ENCODE data around the gene MECR.

MECR gene

DNA sequence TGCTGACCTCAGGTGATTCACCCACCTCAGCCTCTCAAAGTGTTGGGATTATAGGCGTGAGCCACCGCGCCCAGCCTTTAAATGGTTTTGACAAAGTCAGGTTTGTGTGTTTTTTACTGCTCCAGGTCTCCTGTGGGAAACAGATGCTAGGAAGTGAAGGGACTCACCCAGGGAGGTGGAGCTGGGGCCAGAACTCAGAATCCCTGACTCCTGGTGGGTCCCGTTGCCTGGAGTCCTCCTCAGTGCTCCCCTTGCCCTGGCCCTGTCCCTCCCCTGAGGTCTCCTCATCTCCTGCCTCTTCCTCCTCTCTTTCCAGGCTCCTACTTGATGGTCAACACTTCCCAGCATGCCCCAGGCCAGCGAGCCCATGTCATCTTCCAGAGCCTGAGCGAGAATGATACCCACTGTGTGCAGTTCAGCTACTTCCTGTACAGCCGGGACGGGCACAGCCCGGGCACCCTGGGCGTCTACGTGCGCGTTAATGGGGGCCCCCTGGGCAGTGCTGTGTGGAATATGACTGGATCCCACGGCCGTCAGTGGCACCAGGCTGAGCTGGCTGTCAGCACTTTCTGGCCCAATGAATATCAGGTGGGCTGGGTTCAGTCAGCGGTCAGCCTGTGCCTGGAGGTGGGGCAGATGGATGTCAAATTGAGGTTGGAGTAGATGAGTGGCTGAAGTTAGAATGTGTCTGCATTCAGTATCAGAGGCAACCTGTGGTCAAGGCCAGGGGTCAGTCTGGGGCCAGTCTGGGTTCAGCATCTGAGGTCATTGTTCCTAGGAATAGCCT lies 27.6 kb upstream of the MECR start:
- TF ChIP-seq, protein P1, sequence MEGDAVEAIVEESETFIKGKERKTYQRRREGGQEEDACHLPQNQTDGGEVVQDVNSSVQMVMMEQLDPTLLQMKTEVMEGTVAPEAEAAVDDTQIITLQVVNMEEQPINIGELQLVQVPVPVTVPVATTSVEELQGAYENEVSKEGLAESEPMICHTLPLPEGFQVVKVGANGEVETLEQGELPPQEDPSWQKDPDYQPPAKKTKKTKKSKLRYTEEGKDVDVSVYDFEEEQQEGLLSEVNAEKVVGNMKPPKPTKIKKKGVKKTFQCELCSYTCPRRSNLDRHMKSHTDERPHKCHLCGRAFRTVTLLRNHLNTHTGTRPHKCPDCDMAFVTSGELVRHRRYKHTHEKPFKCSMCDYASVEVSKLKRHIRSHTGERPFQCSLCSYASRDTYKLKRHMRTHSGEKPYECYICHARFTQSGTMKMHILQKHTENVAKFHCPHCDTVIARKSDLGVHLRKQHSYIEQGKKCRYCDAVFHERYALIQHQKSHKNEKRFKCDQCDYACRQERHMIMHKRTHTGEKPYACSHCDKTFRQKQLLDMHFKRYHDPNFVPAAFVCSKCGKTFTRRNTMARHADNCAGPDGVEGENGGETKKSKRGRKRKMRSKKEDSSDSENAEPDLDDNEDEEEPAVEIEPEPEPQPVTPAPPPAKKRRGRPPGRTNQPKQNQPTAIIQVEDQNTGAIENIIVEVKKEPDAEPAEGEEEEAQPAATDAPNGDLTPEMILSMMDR (IDR thresholded peaks at IDR 0.05; ENCODE audit: low read depth, low read length, poor library complexity, severe bottlenecking): no peak
- TF ChIP-seq EZH2phosphoT487 (IDR thresholded peaks at IDR 0.05; ENCODE audit: borderline replicate concordance, low read length): no peak
- H3K27ac ChIP-seq (ENCODE audit: low read depth, low read length): no peak overlapping the region
- 0 out of 2 replicates have a peak, but pooled peaks cover 6% of the 10 kb centered on the region for H3K4me1 ChIP-seq (ENCODE audit: control insufficient read depth, low read length)

DNA sequence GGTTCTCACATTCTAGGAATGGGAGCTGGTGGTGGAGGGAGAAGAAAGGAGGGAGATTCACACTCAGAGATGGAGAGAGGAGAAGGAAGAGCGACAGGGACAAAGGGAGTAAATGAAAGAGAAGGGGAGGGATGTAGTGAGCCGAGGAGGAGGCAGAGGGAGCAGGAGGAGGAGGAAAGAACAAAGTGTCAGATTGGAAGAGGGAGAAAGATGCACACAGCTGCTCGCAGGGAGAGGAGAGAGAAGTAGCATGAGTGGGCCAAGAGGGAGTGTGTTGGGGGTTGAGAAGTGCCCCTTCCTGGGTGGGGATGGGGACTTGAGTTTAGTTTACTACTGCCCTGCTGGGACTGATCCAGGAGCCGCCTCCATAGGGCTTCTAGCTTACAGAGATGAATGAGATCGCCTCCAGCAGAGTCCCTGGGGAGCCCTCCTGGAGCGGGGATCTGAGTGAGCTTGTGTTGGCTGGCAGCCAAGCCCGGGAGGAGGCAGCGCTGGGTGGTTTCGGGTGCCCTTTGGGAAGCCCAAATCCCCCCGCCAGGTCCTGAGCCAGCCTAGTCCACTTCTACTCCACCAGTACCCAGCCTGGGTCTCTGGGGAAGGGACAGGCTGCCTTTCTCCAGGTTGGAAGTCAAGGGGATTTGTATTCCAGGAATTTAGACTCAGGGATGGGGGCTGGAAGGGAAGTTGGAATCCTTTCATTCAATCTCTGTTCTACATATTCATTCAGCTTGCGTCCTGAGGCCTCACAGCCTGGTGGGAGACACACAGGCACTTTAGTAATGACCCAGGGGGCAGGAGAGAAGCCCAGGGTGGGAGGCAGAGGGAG lies 26.5 kb upstream of the MECR start:
- peaks cover 25% of the 10 kb centered on the region for H3K27me3 ChIP-seq (ENCODE audit: control insufficient read depth, low read length)
- H4K20me1 ChIP-seq (ENCODE audit: control insufficient read depth, insufficient read depth, low read depth, low read length): no peaks in the 10 kb centered on the region
- H3F3A ChIP-seq (ENCODE audit: control insufficient read depth, insufficient read depth): no peaks in the 10 kb centered on the region
- H3K36me3 ChIP-seq (ENCODE audit: control insufficient read depth, low read length): no peaks in the 10 kb centered on the region
- H3K9me3 ChIP-seq (ENCODE audit: control insufficient read depth, insufficient read depth, low read length): no peaks in the 10 kb centered on the region
- TF ChIP-seq EZH2phosphoT487 (IDR thresholded peaks at IDR 0.05; ENCODE audit: borderline replicate concordance, low read length): no peak
- TF ChIP-seq, protein P1 (IDR thresholded peaks at IDR 0.05; ENCODE audit: low read depth, low read length, poor library complexity, severe bottlenecking): no peak
- H3K79me2 ChIP-seq (ENCODE audit: control insufficient read depth, low read length): no peaks in the 10 kb centered on the region
- 0 out of 2 replicates have a peak, but pooled peaks cover 6% of the 10 kb centered on the region for H3K4me1 ChIP-seq (ENCODE audit: control insufficient read depth, low read length)
- no peak overlapping the region for H3K27ac ChIP-seq (ENCODE audit: low read depth, low read length)
- no peak overlapping the region for H3K4me2 ChIP-seq (ENCODE audit: low read length)
- H3K9me2 ChIP-seq (replicated peaks; ENCODE audit: control insufficient read depth, low read length): no peaks in the 10 kb centered on the region
- H3K4me3 ChIP-seq (ENCODE audit: low read length): no peak overlapping the region

More for the DNA sequence above, 27.6 kb upstream of the MECR start:
- no peak overlapping the region for H3K4me2 ChIP-seq (ENCODE audit: low read length)
- no peaks in the 10 kb centered on the region for H3F3A ChIP-seq (ENCODE audit: control insufficient read depth, insufficient read depth)
- H3K9me2 ChIP-seq (replicated peaks; ENCODE audit: control insufficient read depth, low read length): no peaks in the 10 kb centered on the region
- no peak overlapping the region for H3K4me3 ChIP-seq (ENCODE audit: low read length)
- peaks cover 25% of the 10 kb centered on the region for H3K27me3 ChIP-seq (ENCODE audit: control insufficient read depth, low read length)
- H3K9me3 ChIP-seq (ENCODE audit: control insufficient read depth, insufficient read depth, low read length): no peaks in the 10 kb centered on the region
- no peaks in the 10 kb centered on the region for H3K79me2 ChIP-seq (ENCODE audit: control insufficient read depth, low read length)
- no peaks in the 10 kb centered on the region for H3K36me3 ChIP-seq (ENCODE audit: control insufficient read depth, low read length)
- H4K20me1 ChIP-seq (ENCODE audit: control insufficient read depth, insufficient read depth, low read depth, low read length): no peaks in the 10 kb centered on the region

DNA sequence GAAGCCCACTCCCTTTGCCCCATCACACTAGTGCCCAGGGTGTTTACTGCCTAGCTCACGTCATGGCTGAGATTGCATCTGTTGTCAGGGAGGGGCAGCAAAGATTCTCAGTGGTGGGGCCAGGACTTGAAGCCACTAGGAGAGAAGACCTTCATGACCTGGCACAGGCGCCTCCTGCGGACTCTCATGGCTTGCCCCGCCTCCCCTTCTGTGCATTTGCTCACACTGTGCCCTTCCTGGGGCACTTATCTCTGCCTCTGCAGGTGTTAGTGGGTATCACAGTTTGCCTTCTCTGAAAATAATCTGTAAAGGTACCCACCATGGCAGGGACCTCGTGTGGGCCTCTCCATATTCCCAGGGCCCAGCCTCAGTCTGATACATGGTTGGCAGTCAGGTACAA lies 25.7 kb upstream of the MECR start:
- H3K4me1 ChIP-seq (ENCODE audit: control insufficient read depth, low read length): 0 out of 2 replicates have a peak, but pooled peaks cover 6% of the 10 kb centered on the region
- no peaks in the 10 kb centered on the region for H3K36me3 ChIP-seq (ENCODE audit: control insufficient read depth, low read length)
- peaks cover 25% of the 10 kb centered on the region for H3K27me3 ChIP-seq (ENCODE audit: control insufficient read depth, low read length)
- H3K4me3 ChIP-seq (ENCODE audit: low read length): no peak overlapping the region
- H3K9me2 ChIP-seq (replicated peaks; ENCODE audit: control insufficient read depth, low read length): no peaks in the 10 kb centered on the region
- H3F3A ChIP-seq (ENCODE audit: control insufficient read depth, insufficient read depth): no peaks in the 10 kb centered on the region
- TF ChIP-seq, protein P1 (IDR thresholded peaks at IDR 0.05; ENCODE audit: low read depth, low read length, poor library complexity, severe bottlenecking): peak; percentile 13
- no peak for TF ChIP-seq EZH2phosphoT487 (IDR thresholded peaks at IDR 0.05; ENCODE audit: borderline replicate concordance, low read length)
- H3K4me2 ChIP-seq (ENCODE audit: low read length): no peak overlapping the region
- H3K27ac ChIP-seq (ENCODE audit: low read depth, low read length): no peak overlapping the region
- H3K79me2 ChIP-seq (ENCODE audit: control insufficient read depth, low read length): no peaks in the 10 kb centered on the region
- no peaks in the 10 kb centered on the region for H3K9me3 ChIP-seq (ENCODE audit: control insufficient read depth, insufficient read depth, low read length)
- H4K20me1 ChIP-seq (ENCODE audit: control insufficient read depth, insufficient read depth, low read depth, low read length): no peaks in the 10 kb centered on the region
